Fibroblast of skin of right biceps (primary cell): ENCODE data around the gene SLC39A9.
A peak's percentile ranks its signal among the peaks of the same experiment; 100 is the strongest.
"Not testable (repeated sequence)": the region's sequence is repeated elsewhere in the genome, so short reads cannot be mapped to it uniquely, and the experiment has no call there.

Experiments
- DNase-seq: peaks from one replicate; pipeline ENCODE4 v3.0.0-alpha.2; 2013

SLC39A9 gene

DNA sequence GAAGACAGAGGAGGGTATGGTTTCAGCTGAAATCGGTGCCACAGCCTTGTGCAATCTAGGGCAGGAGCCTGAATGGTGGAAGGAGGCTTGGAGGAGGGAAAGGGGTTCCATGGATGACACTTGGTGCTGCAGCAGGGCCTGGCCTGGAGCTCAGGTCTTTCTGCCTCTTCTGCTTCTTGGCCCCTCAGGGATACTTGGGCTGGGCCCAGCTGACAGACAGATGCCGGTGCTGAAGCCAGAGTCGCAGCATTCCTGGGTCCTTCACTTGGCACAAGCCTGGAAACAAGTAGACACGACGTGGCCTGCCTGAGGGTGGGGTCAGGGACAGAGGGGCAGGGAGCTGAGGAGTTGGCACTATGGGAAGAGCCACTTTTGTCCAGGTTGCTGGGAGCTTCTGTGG lies 81.6 kb downstream of the SLC39A9 start:
- no peak for DNase-seq

GRCh38 chr14:69481815-69482568 lies 83.5 kb downstream of the SLC39A9 start:
- DNase-seq = no peak

DNA sequence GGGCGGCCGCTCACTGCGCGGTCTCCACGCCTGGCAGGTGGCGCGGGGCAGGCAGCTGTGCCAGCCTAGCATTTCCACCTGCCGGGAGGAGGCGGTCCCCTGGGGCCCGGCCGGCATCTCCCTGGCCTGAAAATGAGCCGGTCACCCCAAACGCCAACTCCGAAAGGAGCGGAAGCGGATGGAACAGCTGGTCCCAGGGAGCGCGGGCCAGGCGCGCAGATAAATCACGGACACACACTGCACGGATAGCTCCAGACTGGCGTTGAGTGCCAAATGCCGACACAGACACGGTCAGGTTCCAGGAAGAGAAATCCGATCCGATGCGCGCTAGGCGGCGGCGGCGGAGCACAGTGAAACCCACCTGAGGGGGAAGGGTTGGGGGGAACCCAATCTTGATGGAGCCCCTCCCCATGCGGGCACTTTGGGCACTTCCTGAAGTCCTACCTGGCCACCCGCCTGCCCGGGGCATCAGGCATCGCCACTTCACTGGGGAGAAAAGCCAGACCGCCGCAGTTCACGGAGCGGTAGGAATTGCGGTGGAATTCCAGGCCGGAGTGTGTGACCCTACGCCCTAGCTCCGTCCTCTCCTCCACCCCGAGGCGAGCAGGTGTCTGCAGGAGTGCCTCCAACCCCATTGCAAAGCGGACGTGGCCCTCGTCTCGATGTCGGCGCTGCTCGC lies 85.4 kb downstream of the SLC39A9 start:
- no peak for DNase-seq

GRCh38 chr14:69484444-69485314 lies 86.2 kb downstream of the SLC39A9 start, which contains the start of gene PLEKHD1:
Gene PLEKHD1 (plus strand): TSS chr14:69484728. CDS start chr14:69484966, 238 bp downstream.
- no peak for DNase-seq

GRCh38 chr14:69485315-69485660 lies 86.8 kb downstream of the SLC39A9 start:
- no peak for DNase-seq

DNA sequence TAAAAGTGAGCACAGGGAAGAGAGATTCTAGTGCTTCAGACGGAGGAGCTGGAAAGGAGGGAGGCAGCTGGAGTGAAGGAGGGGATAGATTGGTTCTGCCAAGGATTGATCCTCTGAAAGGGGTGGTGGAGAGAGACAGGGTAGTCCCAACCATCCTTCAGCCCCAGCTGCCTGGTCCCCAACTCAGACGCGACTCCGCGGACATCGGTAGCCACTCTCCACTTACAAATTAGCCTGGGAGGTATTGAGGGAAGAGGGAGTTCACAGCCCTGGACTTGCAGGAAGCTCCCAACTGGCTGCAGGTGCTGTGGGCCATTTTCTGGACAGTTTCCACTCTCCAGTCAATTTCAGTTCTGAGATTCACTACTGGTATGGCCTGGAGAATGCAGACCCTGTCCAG lies 87.2 kb downstream of the SLC39A9 start:
- no peak for DNase-seq

GRCh38 chr14:69487226-69487625 lies 88.7 kb downstream of the SLC39A9 start:
- DNase-seq = no peak

GRCh38 chr14:69487771-69488170 lies 89.3 kb downstream of the SLC39A9 start:
- no peak for DNase-seq

- no peak for DNase-seq
These were observed 91.0 kb downstream of the SLC39A9 start for GRCh38 chr14:69489495-69489894.

DNA sequence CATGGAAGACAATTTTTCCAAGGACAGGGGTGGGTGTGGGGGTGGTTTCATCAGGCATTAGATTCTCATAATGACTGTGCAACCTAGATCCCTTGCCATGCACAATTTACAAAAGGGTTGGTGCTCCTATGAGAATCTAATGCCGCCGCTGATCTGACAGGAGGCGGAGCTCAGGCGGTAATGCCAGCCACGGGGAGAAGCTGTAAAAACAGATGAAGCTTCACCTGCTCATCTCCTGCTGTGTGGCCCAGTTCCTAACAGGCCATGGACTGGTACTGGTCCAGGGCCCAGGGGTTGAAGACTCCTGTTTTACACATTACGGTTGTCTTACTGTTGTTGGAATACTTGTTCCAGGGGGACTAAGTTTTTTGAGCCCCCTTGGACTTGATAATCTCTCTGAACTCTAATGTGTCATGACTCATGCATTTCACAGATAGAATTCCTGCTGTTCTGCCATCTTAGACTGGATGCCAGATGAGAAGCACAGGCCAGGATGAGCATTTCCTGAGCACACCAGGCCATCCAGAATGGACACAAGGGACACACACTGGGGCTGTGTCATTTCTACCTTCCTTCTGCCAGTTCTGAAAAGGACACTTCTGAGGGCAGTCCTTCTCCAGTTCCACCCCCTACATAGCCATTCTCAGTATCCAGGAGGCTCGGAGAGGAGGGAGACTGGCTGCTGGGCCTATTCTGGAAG lies 91.9 kb downstream of the SLC39A9 start:
- DNase-seq = no peak

DNA sequence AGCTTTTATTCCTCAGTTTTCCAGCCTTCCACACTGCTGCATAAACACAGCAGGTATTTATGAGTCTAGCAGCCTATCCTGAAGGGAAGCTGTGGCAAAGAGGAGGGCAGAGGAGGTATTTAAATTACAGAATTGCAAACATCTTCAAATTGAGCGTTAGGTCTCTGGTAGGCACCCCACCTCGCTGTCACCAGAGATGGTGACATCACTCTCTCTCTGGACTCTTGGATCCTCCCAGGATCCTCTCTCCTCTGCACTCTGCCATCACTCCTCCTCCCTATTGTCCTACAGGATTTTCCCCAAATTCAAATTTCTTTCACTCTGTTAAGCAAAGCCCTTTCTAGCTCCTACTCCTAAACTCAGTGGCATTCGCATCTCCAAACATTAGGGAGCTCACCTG lies 92.7 kb downstream of the SLC39A9 start:
- DNase-seq = no peak

- DNase-seq = no peak
These were observed 94.5 kb downstream of the SLC39A9 start for GRCh38 chr14:69493038-69493437.

DNA sequence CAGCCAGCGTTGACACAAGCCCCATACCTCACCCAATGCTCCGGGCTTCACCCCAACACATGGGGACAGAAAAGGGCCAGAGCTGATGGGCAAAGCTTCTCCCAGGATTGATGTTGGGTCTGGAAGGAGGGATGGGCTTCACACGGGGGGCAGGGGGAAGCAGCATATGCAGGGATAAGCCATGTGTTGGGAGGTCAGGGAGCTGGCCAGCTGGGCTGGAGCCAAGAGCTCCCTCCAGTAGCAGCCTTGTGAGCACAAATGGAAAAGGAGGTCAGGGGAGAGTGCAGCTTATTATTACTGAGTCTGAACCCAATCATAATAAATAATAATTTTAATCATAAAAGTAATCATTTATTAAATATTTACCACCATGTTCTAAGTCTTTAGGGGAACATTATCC lies 95.3 kb downstream of the SLC39A9 start:
- DNase-seq = no peak

DNA sequence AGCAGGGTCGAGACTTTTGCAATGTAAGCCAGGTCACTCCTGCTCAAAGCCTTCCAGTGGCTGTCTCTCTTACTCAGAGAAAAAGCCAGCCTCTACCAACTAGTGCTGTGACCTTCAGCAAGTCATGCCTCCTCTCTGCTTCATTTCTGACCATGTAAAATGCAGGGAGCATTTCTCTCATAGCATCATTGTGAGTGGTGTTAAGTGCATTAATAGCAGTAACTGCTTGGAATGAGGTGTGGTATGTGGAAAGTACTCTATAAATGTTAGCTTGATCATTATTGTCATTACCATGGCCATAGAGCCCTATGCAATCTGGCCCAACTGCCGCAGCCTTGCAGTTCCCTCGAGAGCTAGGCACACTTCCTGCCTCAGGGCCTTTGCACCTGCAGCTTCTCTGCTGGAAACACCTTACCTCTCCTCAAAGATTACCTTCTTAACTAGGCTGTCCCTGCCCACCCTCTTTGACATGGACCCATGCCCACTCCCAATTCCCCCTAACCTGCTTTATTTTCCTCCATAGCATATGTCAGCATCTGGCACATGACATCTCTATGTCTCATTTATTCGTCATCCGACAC lies 96.9 kb downstream of the SLC39A9 start:
- DNase-seq = no peak

- DNase-seq = not testable (repeated sequence)
These were observed 99.4 kb downstream of the SLC39A9 start for GRCh38 chr14:69497866-69498265.

DNA sequence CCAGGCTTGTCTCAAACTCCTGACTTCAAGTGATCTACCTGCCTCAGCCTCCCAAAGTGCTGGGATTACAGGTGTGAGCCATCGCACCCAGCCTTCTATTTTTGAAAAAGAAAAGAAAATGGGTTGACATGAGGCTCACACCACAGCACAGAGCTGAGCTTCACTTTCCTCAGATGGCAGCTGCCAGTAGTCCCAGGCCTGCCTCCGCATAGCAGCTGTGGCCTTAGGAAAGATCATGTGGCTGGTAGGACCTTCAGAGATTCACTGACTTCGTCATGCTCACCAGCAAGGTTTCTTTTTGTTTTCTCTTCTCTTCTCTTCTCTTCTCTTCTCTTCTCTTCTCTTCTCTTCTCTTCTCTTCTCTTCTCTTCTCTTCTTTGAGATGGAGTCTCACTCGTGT lies 99.8 kb downstream of the SLC39A9 start:
- DNase-seq = not testable (repeated sequence)

GRCh38 chr14:69499436-69499835 lies 100.9 kb downstream of the SLC39A9 start:
- no peak for DNase-seq

DNA sequence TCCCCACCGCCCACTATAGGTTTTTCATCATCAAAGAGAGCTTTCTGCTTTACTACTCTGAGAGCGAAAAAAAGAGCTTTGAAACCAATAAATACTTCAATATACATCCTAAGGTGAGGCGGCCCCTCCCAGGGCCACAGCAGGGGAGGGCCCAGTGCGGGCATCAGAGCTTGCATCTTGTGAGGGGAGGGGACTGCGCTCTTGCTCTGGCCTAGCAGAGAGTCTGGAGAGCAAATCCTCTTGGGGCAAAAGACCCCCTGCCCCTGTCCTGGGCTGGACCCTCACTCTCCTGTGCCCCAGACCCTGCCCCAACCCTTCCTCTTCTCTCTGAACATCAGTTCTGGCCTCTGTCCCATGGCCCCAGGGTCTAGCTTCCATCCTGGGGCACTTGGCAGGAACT lies 101.6 kb downstream of the SLC39A9 start:
- DNase-seq = no peak

DNA sequence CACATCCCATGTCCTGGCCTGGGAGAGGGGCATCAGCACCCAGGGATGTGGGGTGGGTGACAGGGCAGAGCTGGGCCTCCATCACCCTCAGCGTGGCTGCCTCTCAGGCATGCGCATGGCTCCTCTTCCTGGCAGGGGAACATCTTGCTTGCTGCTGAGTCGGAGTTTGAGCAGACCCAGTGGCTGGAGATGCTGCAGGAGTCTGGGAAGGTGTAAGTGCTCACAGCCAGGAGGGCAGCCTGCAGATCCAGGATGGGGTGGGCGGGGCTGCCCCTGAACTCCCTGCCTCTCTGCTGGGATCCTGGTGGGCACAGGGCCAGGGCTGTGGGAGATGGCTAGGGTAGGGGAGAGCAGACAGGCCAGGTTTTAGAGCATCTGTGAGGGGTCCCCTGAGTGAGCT lies 102.2 kb downstream of the SLC39A9 start:
- no peak for DNase-seq

- DNase-seq = peak; percentile 11
These were observed 102.9 kb downstream of the SLC39A9 start for GRCh38 chr14:69501423-69501838.

- no peak for DNase-seq
These were observed 106.3 kb downstream of the SLC39A9 start for GRCh38 chr14:69504775-69505174.
